ENCODE measurements around the gene RXYLT1.

GRCh38 chr12:63841571-63841970 is 61.9 kb downstream of the RXYLT1 start:
- TF ChIP-seq CTCF (IDR thresholded peaks at IDR 0.05; ENCODE audit: low read depth, low read length, poor library complexity, severe bottlenecking), result no peak
- no peak for TF ChIP-seq EZH2phosphoT487 (IDR thresholded peaks at IDR 0.05; ENCODE audit: borderline replicate concordance, low read length)

All from DOHH2 (cell line).